HL-60 (cell line): ENCODE data around the gene SLC7A14.

ENCODE experiments used
- DNase-seq, 2 experiments: peaks; one replicate each; pipeline ENCODE4 v3.0.0-alpha.2; 2010 to 2020; ENCODE audit warnings: low read depth in 1 of 2, low spot score in 1 of 2
- H3K27ac ChIP-seq: fragments of 250-450 bp; sonication (Bioruptor Pico); replicated peaks from 2 replicates; pipeline ENCODE4 v1.5.1; 2020; ENCODE audit warnings: mild to moderate bottlenecking, moderate library complexity
- H3K27me3 ChIP-seq: fragments of 250-450 bp; sonication (Bioruptor Pico); 2 replicates; pipeline ENCODE4 v1.5.1; 2021; ENCODE audit warnings: mild to moderate bottlenecking, moderate library complexity; ENCODE audit not compliant: insufficient read depth, poor library complexity, severe bottlenecking
- H3K4me3 ChIP-seq: replicated peaks from 2 replicates; pipeline ENCODE4 v1.5.1; 2011; ENCODE audit warnings: mild to moderate bottlenecking, control low read depth, low read length; ENCODE audit not compliant: insufficient read depth
- CTCF ChIP-seq: IDR thresholded peaks from one replicate; pipeline ENCODE4 v1.5.1; 2011; ENCODE audit warnings: low read length, control low read depth, inconsistent platforms; ENCODE audit not compliant: insufficient read depth
- GABPA ChIP-seq: IDR thresholded peaks from 2 replicates; pipeline ENCODE4 v1.6.1; 2012; ENCODE audit warnings: low read depth
- POLR2AphosphoS5 ChIP-seq: IDR thresholded peaks from 2 replicates; pipeline ENCODE4 v1.6.1; 2012; ENCODE audit warnings: low read depth
- REST ChIP-seq: IDR thresholded peaks from 2 replicates; pipeline ENCODE4 v1.6.1; 2012; ENCODE audit warnings: low read depth; ENCODE audit not compliant: insufficient replicate concordance
- SPI1 ChIP-seq: IDR thresholded peaks from 2 replicates; pipeline ENCODE4 v1.6.1; 2012; ENCODE audit warnings: low read depth, mild to moderate bottlenecking, borderline replicate concordance

The SLC7A14 gene

GRCh38 chr3:170520996-170521395, 64.9 kb downstream of the SLC7A14 start:
- H3K27ac ChIP-seq: no peak overlapping the region
- H3K4me3 ChIP-seq: no peak overlapping the region
- no peak for DNase-seq
- no peak for TF ChIP-seq REST
- no peak for TF ChIP-seq SPI1
- no peak for TF ChIP-seq GABPA
- TF ChIP-seq POLR2AphosphoS5: no peak
- TF ChIP-seq CTCF: no peak
- H3K27me3 ChIP-seq: peaks cover 2% of the 10 kb centered on the region

GRCh38 chr3:170517242-170517945, 68.5 kb downstream of the SLC7A14 start:
- TF ChIP-seq POLR2AphosphoS5: no peak
- TF ChIP-seq GABPA: no peak
- TF ChIP-seq SPI1: no peak
- TF ChIP-seq REST: no peak
- TF ChIP-seq CTCF: no peak
- no peak overlapping the region for H3K4me3 ChIP-seq
- no peak for DNase-seq
- no peak overlapping the region for H3K27ac ChIP-seq
- H3K27me3 ChIP-seq: peaks cover 2% of the 10 kb centered on the region

- DNase-seq: no peak
- no peak overlapping the region for H3K27ac ChIP-seq
- no peaks in the 10 kb centered on the region for H3K27me3 ChIP-seq
- TF ChIP-seq CTCF (no peak), POLR2AphosphoS5 (no peak), GABPA (no peak), REST (no peak), SPI1 (no peak)
- no peak overlapping the region for H3K4me3 ChIP-seq
Observed at GRCh38 chr3:170513642-170514041, 72.2 kb downstream of the SLC7A14 start.
